ENCODE data around the gene EHD1.
"Not testable (repeated sequence)": the region's sequence is repeated elsewhere in the genome, so short reads cannot be mapped to it uniquely, and the experiment has no call there.

EHD1 gene

DNA sequence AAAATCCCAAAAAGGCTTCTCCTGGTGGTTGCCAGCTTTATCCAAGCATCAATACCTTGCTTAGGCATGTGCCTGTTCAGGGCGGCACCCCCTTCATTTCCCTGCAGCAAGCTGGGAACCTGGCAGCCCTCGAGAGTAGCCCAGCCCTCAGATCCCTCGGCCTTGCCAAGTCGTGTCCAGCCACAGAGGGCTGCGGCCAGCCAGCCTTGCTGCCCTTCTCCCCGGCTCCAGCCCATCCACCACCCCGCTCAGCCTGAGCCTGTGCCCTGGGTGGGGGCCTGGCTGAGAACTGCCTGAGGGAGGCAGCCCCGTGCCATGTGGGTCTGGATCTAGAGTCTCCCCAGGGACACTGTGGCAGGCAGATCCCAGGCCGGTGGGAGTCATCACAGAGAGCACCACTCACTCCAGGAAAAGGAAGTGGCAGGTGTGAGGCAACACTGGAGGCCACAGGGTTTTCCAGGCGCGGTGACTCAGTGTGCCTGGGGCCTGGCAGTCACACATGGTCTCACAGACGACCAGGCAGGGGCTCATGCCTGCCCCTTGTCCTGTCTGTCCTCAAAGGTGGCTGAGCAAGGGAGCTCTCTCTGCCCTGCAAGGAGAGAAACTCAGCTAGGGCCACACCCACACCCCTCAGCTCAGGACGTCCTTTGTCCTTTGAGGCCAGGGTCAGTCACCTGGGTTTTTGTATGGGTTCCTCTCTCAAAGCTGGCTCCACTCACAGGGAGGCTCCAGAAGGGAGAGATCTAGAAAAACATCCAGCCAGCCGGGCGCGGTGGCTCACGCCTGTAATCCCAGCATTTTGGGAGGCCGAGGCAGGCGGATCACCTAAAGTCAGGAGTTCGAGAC, 21.8 kb downstream of the EHD1 start:
- no peak for DNase-seq (ENCODE audit: low spot score)

DNA sequence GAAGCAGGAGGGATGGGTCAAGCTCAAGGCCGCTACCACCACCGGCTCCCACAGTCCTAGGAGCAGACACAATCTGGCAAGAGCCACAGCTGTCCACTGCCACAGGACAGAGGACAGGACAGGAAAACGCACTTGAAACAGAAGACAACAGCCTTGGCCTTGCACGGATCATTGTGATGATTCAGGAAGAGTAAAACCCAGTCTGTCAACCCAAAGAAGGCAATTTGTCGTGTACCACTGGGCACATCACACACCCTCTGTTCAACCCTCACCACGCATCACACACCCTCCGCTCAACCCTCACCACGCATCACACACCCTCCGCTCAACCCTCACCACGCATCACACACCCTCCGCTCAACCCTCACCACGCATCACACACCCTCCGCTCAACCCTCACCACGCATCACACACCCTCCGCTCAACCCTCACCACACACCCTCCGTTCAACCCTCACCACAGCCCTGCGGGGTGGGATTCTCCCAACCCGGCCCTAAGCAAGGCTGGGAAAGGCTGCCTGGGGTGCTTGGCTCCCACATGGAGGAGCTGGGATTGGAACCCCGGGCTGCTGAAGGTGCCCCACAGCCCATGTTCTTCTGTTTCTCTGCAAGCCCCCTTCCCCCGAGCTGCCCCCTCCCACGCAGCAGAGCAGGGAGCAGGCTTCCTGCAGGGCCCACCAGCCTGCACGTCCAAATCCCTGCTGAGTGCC, 22.7 kb downstream of the EHD1 start:
- DNase-seq (ENCODE audit: low spot score), result no peak

DNA sequence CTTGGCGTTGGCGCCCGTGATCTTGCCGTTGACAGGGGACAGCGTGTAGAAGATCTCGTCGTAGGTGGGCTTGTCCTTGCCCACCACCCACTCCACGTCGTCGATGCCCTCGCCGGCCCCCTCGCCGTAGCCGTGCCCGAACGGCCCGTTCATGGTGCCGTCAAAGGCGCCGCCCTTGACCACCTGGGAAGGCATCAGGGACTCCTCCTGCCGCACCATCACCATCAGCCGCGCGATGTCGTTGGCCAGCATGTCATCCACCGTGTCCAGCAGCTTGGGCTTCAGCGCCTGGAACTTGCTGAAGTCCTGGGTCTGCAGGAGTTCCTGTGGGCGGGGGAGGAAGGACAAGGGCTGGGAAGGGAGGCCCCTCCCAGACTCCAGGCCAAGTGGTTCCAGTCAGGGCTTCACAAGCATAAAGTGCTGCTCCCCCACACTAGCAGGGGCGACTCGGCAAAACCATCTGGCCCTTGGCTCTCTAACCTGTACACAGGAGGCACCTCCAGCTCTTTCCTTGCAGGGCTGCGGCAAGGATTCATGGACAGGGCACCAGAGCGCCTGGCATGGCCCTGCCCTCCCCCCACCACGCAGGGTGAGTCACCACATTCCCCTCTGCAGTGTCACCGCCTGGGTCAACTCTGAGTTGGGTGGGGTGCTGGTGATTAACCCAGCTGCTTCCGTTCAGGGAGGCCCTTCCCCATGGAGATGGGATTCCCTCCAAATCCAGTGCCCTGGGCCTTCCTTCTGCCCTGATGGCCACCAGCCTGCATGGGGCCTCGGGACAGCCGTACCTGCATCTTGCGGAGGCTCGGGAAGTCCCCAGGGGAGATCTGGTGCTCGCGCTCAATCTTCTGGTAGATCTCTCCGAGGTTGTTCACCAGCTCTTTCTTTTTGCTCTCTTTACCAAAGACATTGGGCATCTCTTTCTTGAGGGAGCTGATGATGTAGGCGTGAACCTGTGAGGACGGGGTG, 23.6 kb downstream of the EHD1 start:
- peak; percentile 58 for DNase-seq (ENCODE audit: low spot score)

DNA sequence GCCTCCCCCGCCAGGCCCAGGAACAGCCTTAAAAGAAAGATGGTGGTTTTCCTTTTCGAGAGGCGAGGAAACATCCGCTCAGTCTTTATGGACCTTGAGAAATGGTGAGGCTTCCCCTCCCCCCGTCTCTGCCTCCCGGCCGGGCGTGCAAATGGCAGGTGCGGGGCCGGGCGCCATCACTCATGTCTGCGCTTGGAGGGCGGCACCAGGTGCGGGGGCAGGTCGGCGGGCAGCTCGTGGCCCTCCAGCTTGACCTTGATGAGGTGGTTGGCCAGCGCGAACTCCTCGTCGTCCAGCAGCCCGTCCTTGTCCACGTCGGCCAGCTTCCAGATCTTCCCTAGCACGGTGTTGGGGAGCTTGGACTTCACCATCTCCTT, 24.3 kb downstream of the EHD1 start:
- DNase-seq (ENCODE audit: low spot score), result no peak

DNA sequence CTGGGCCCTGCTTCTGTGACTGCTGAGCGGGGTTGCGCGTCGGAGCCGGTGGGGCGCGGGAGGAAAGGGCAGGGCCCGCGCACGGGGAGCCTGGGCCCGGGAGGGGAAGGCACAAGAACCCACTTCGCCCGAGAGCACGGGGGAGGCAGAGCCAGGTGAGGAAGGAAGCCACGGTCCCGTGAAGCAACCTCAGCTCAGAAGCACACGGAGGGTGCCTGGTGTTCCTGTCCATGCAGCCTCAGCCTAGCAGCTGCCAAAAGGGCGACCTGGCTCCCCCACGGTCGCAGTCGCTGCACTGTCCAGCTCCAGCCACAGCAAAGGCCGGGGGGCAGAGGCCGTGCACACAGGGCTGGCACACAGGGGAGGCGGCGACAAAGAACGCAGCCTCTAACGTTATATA, 24.7 kb downstream of the EHD1 start:
- DNase-seq (ENCODE audit: low spot score), result no peak

DNA sequence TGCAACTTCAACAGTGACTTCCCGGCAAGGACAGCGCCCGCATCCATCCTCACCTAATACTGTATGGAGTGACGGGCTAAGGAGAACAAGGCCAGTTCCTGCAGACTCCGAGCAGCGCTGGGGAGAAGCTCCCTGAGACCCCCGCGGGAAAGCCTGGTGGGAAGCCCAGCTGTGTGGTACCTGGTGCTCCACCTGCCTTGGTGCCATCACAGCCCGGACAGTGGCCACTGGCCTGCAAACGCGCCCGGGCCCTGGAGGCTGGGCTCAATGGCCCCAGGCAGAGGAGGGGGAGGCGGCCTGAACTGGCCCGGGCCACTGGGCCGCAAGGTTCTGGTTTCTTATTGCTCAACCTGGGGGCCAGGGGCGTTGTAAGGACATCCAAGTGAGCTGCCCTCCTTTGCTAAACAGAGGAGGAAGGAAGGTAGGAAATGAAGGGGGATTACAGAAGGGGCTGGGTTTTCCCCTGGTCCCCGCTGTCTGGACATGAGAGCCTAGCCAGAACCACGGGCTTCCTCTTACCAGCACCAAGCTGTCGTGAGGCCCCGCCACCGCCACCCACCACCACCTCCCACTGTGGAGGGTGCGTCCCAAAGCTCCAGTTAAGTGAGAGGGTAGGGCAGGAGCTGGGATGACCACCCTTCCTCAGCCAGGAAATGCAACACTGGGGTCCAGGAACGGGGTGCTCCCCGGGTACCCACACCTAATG, 25.5 kb downstream of the EHD1 start:
- no peak for DNase-seq (ENCODE audit: low spot score)

DNA sequence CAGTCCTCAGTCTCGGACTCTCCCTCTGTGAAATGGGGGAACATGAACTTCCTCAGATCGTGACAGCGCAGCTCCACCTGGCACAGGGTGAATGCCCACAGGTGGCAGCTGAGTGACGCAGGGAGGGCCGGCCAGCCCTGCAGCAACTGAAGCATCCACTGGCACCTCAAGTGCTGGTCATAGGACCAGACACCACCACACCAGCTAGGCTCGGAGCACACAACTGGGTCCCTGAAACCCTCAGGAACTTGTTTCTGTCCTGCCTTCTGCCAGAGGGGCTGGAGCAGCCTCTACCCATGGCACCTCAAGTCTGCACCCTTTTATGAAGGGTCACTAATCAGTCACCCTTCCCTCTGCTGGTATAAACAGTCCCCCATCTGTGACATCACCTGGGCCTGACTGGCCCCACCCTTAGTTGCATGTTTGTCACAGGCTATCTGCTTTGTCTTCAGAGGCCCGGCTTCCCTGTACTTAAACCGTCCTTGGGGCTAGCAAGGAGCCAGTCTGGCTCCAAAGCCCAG, 26.5 kb downstream of the EHD1 start:
- DNase-seq (ENCODE audit: low spot score), result no peak

DNA sequence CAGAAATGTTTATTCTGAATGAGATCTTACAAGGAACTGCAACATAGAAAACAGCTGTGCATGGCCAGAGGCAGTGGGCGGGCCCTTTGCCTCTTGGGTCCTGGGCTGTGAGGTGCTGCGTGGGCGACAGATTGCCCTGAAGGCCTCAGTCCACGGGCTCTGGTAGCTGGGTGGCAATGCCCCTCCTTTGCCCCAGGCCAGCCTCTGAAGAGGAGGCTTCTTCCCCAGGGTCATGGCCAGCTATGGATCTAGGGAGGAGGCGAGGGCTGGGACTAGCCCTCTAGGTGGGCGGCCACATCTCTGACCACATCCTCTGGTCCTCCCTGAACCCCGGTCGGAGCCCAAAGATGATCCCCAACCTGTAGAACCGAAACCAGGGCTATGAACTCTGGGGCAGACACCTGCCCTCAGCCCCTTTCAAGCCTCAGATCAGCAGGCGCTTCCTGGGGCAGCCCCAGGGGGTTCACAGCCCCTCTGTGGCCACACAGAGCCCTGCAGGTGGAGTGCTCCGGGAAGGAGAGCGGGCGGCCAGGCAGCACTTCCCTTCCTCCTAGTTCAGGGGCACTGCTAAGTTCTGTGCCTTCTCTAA, 27.3 kb downstream of the EHD1 start:
- no peak for DNase-seq (ENCODE audit: low spot score)

DNA sequence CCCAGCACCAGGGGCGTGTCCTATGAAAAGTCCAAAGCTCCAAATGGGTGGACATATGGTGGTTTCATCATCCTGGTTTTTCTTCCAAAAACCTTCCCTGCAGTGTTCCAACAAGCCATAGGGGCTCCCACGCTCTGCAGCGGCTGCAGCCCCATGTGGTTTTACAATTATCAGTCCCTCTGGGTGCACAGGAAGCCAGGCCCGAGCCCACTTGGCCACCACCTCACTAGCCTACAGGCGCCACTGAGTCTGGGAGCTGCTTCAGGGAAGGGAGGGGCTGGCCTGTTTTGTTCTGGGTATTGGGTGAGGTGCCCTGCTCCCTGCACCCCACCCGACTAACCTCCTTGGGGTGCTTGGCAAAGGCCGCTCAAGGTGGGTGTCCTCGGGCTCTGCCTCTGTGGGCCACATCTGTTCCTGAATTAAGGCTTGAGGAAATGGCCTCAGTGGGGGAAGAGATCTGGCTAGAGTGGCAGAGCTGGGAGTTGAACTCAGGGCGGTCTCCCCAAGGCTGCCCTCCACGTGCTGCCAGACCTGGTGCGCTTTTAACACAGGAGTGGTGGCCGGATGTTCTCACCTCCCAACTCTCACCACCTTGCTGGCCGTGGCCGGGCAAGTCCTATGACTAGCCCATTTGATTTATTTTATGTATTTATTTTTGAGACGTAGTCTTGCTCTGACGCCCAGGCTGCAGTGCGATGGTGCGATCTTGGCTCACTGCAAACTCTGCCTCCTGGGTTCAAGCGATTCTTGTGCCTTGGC, 28.6 kb downstream of the EHD1 start:
- DNase-seq (ENCODE audit: low spot score), result no peak

DNA sequence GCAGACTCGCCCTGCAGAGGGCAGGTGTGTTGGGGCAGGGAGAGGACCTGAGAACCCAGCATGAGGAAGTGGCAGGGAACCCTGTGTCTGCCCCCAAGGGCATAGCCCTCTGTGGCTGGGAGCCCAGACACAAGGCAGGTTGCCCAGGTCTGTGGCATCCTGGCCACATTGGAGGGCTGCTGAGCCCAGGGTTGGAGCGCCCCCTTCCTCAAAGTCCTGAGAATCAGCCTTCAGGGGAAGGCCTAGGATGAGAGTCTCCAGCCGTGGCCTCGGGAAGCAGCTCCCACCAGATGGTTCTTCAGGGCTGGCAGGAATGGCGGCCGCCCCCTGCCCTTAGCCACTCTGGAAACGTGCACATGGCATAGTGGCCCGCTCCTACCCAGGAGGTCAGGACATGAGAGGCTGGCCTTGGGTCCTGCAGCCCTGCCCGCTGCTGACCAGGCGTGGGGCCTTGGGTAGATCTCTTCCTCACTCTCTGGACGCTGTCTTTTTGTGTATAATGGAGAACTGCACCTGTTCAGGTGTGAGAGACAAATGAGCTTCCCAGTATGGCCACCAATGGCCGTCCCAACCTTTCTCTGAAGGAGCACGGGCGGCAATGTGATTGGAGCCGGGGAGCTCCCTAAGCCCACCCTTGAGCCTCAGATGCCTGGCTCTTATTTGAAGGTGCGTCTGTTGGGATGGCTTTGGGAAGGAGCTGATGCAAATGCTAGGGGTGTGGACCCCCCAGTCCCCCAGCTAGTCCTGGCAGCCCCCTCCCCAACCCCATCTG, 29.4 kb downstream of the EHD1 start:
- no peak for DNase-seq (ENCODE audit: low spot score)

DNA sequence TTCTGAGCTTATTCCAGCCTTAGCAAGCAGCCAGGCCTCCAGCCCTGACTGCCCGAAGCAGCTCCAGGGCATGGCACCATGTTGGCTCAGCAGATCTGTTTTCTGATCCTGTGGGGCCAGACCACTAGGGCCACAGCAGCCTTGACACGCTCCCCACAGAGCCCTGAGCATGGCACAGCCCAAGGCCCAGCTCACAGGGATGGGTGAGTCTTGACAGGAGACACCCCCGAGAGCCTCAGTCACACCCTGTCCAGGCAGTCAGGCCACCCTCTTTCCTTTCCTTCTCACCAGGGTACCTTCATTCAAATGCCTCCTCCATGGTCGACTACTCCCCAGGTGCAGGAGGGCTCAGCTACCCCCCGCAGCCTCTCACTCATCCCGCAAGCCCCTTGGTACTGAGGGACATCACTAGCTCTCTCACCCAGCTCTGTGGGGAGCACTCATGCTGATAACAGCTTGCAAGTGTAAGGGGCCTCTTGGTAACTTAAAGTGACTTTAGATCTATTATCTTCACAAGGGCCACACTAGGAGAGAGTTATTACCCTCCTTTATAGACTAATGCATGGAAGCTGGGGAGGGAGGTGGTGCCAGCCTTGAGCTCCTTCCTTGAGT, 30.1 kb downstream of the EHD1 start:
- DNase-seq (ENCODE audit: low spot score), result no peak

DNA sequence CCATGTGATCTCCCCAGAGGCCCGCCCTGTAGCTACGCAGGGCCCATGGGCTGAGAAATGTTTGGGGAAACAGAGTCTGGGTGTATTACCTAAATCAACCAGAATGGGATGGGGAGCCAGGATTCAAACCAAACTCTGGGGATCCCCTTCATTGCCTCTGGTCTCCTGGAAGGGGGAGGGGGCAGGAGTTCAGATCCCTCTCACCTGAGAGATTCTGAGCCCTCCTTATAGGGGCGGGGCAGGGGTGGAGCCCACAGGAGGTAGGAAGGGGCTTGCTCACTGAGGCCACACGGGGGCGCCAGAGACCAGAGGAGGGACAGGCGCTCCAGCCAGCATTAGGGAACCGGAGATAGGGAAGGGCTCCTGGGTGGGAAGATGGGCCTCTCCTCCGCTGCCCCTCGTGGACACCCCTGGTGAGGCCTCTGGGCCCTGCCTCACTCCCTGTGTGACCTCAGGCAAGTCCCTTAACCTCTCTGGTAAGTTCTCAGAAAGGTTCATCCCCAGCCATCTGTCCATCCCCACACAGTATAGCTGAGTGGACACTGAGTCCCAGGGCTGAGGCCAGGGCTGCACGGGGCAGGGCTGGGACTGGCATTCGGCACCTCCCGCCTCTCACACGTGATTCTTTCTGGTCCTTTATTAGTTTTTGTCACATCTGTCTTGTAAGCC, 31.3 kb downstream of the EHD1 start:
- peak; percentile 90 for DNase-seq (ENCODE audit: low spot score)

DNA sequence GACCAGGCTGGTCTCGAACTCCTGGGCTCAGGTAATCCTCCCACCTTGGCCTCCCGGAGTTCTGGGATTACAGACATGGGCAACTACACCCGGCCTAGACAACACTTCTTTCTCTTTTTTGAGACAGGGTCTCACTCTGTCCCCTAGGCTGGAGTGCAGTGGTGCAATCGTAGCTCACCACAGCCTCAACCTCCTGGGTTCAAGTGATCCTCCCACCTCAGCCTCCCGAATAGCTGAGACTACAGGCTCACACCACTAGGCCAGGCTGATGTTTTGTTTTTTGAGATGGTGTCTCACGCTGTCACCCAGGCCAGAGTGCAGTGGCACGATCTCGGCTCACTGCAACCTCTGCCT, 32.7 kb downstream of the EHD1 start:
- DNase-seq (ENCODE audit: low spot score), result not testable (repeated sequence)

DNA sequence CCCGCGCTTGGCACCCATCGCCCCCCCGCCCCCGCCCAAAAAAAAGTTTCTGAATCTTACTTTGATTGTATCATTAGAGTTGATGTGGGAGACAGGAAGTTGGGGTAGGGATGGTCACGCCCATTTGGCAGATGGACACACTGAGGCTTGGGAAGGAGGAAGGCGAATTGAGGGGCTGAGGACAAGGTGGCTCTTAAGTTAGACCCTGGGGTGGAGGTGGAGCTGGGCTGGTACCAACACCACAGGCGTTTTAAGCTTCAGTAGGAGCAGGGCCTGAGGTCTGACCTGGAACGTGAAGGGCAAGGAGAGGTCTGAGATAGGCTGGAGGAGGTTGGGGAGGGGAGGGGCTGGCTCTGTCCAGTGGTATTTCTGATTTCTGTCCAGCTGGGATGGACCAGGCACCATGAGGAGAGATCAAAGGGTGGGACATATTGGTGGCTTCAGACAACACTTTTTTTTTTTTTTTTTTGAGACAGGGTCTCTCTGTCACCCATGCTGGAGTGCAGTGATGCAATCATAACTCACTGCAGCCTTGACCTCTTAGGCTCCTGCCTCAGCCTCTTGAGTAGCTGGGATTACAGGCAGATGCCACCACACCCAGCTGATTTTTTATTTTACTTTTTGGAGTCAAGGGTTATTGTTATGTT, 33.2 kb downstream of the EHD1 start:
- no peak for DNase-seq (ENCODE audit: low spot score)

DNA sequence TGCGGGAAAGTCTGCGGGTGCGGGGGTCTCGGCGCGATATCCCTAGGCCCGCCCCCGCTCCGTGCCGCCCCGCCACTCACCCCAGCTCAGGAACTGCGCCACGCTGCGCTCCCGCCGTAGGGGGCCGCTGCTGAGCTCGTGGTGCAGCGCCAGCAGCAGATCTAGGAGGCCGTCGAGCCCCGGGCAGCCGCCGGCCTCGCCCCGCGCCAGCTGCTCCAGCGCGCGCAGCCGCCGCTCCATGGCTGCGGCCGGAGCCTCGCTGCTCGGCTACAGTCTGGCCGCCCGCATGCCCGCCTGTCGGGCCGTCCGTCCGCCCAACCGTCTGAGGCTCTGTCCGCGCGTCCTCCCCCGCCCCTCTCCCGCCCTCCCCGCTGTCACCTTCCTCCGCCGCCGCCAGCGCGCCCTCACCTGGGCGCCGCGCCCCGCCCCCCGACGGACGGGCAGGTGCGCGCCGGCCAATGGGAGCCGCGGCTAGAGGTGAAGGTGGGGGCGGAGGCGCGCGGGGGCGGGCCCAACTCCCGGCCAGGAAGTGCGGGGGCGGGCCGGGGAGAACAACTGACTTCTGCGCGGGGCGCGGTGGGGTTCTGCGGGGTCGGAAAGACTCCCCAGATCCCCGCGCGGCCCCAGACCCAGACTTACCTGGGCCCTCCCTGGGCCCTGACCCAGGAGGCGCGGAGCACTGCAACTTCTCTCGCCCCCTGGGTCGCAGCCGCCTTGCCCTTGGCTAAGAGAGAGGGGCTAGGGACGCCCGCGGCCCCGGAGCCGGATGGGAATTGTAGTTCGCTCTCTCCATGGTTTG, 33.9 kb downstream of the EHD1 start, which contains the start of gene CDC42BPG:
Gene CDC42BPG, minus strand, starts transcription at position 324 of the 799 bp plus-strand sequence. Its CDS starts 84 bp downstream, at position 240.
- peak; percentile 72 for DNase-seq (ENCODE audit: low spot score)

DNA sequence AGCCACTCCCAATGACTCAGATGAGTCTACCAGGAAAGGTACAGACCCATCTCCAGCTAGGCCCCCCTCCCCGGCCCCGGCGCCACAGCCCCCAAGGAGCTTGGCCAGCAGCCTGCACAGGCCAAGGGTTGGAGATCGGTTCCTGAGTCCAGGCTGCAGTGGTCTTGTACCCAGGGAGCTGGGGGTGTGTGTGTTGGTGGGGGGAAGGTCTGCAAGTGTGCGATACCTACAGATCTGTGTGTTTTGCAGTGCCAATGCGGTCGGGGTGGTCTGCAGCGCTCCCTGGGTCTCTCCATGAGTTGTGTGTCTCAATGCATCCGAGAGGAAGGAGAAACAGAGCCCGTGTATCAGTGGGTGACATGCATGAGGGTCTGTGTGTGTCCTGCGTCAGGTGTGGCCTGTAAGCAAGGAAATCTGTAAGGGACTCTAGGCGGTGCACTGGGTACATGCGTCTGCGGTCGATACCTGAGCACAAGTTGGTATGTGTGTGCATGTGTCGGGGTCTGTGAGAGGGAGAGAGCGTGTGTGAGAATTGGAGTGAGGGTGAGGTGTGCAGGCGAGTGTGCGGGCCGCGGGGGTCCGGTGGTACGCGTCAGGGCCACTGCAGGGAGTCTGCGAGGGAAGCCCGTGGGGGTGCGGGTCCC, 34.6 kb downstream of the EHD1 start:
- no peak for DNase-seq (ENCODE audit: low spot score)

Measured in CD4-positive, alpha-beta T cell treated with Interleukin-15 for 4 hours (primary cell).